ENCODE data around the gene PTPRK. TPM values are rescaled to one million over a fixed set of nuclear protein-coding genes. Genes with fewer than 3 reads are reported as not detected.

Gene PTPRK
- total and polyA plus RNA-seq, 9 of the 15 experiments (the other 6 are each of a cell fraction or from before 2014, with no cell fraction given) = 0.04 to 0.51 TPM; not detected in 7

GRCh38 chr6:128456510-128457230 is 63.7 kb downstream of the PTPRK start:
- H3K9ac ChIP-seq (ENCODE audit: insufficient read depth in 1 of 2, low read depth in 2 of 2, low read length in 2 of 2) = no peak overlapping the region
- 0% methylated on average over 2 of the region's 2 CpGs for whole genome bisulfite sequencing (ENCODE audit: insufficient coverage, low coverage, missing lambda C conversion rate)
- ATAC-seq (no peak), FAIRE-seq (no peak), DNase-seq (ENCODE audit: extremely low read depth in 1 of 4, low spot score in 3 of 4) (no peak)
- no peaks in the 10 kb centered on the region for H3K4me1 ChIP-seq (replicated peaks in 1 of 2; ENCODE audit: control insufficient read depth in 2 of 2, insufficient read depth in 2 of 2, low read length in 2 of 2)
- H3K27ac ChIP-seq (ENCODE audit: extremely low read depth, low read depth, low read length) = no peak overlapping the region
- H3K4me2 ChIP-seq (ENCODE audit: insufficient read depth, low read length) = no peak overlapping the region
- intact Hi-C loops (cut with micrococcal nuclease) (no loop called here), in situ Hi-C loops (cut with MboI) (no loop called here)
- no peak overlapping the region for H2AFZ ChIP-seq (ENCODE audit: low read depth, low read length)
- H3K79me2 ChIP-seq (ENCODE audit: control insufficient read depth, insufficient read depth, low read length) = no peaks in the 10 kb centered on the region
- no peaks in the 10 kb centered on the region for H3K27me3 ChIP-seq (ENCODE audit: control insufficient read depth in 2 of 2, insufficient read depth in 2 of 2, low read length in 2 of 2)
- ChIA-PET POLR2A (no interaction called here), CTCF (ENCODE audit: low intra/inter-chr PET ratio) (no interaction called here)
- no peaks in the 10 kb centered on the region for H3K36me3 ChIP-seq (ENCODE audit: control insufficient read depth, insufficient read depth, low read length)
- H3K9me1 ChIP-seq (ENCODE audit: control insufficient read depth, insufficient read depth, low read length) = no peaks in the 10 kb centered on the region
- no peak overlapping the region for H3K4me3 ChIP-seq
- TF ChIP-seq RBM22 (IDR thresholded peaks at IDR 0.05; ENCODE audit: low read depth, low read length, poor library complexity, severe bottlenecking) (no peak), BRD4 (IDR thresholded peaks at IDR 0.05) (no peak), NRF1 (conservative IDR thresholded peaks at IDR 0.05 in 1 of 2, IDR thresholded peaks at IDR 0.05 in 1 of 2) (no peak), GABPB1 (CRISPR knock-in tag; IDR thresholded peaks at IDR 0.05) (no peak)
- BruUV-seq (replicated peaks) = no TSS peak
- H4K20me1 ChIP-seq (replicated peaks; ENCODE audit: control insufficient read depth, insufficient read depth, low read length) = no peaks in the 10 kb centered on the region
- H3K9me3 ChIP-seq (replicated peaks; ENCODE audit: control insufficient read depth, insufficient read depth, low read depth, low read length) = no peaks in the 10 kb centered on the region

- WGBS (ENCODE audit: insufficient coverage, low coverage, missing lambda C conversion rate) = 0% methylated on average over 3 of the region's 3 CpGs
- no peak for FAIRE-seq
- no TSS peak for BruUV-seq (replicated peaks)
- Histone ChIP-seq H2AFZ (ENCODE audit: low read depth, low read length) (no peak overlapping the region), H3K4me3 (no peak overlapping the region), H3K9me3 (replicated peaks; ENCODE audit: control insufficient read depth, insufficient read depth, low read depth, low read length) (no peaks in the 10 kb centered on the region), H3K27ac (ENCODE audit: extremely low read depth, low read depth, low read length) (no peak overlapping the region), H3K79me2 (ENCODE audit: control insufficient read depth, insufficient read depth, low read length) (no peaks in the 10 kb centered on the region), H3K4me2 (ENCODE audit: insufficient read depth, low read length) (no peak overlapping the region), H3K4me1 (replicated peaks in 1 of 2; ENCODE audit: control insufficient read depth in 2 of 2, insufficient read depth in 2 of 2, low read length in 2 of 2) (no peaks in the 10 kb centered on the region), H4K20me1 (replicated peaks; ENCODE audit: control insufficient read depth, insufficient read depth, low read length) (no peaks in the 10 kb centered on the region), H3K9ac (ENCODE audit: insufficient read depth in 1 of 2, low read depth in 2 of 2, low read length in 2 of 2) (no peak overlapping the region), H3K36me3 (ENCODE audit: control insufficient read depth, insufficient read depth, low read length) (no peaks in the 10 kb centered on the region), H3K27me3 (ENCODE audit: control insufficient read depth in 2 of 2, insufficient read depth in 2 of 2, low read length in 2 of 2) (no peaks in the 10 kb centered on the region), H3K9me1 (ENCODE audit: control insufficient read depth, insufficient read depth, low read length) (no peaks in the 10 kb centered on the region)
- intact Hi-C loops (cut with micrococcal nuclease) = no loop called here
- in situ Hi-C loops (cut with MboI) = no loop called here
- ChIA-PET CTCF (ENCODE audit: low intra/inter-chr PET ratio) (no interaction called here), POLR2A (no interaction called here)
- ATAC-seq = no peak
- DNase-seq (ENCODE audit: extremely low read depth in 1 of 4, low spot score in 3 of 4) = no peak
- no peak for TF ChIP-seq NFRKB (IDR thresholded peaks at IDR 0.05; ENCODE audit: low read depth)
- TF ChIP-seq ZNF134 (CRISPR knock-in tag; conservative IDR thresholded peaks at IDR 0.05) = no peak
- no peak for TF ChIP-seq MNT (conservative IDR thresholded peaks at IDR 0.05)
- no peak for TF ChIP-seq NELFE (IDR thresholded peaks at IDR 0.05; ENCODE audit: insufficient read depth, insufficient read length)
- TF ChIP-seq POLR2G (IDR thresholded peaks at IDR 0.05; ENCODE audit: low read depth, low read length) = no peak
- TF ChIP-seq NR4A1 (CRISPR knock-in tag; IDR thresholded peaks at IDR 0.05) = no peak
- TF ChIP-seq NR4A1 (tag; IDR thresholded peaks at IDR 0.05) = no peak
- no peak for TF ChIP-seq KLF13 (tag; IDR thresholded peaks at IDR 0.05; ENCODE audit: borderline replicate concordance, low read depth)
- TF ChIP-seq ARNT (IDR thresholded peaks at IDR 0.05) = no peak
- TF ChIP-seq HNRNPUL1 (IDR thresholded peaks at IDR 0.05; ENCODE audit: low read length) = no peak
- no peak for TF ChIP-seq ZNF79 (CRISPR knock-in tag; IDR thresholded peaks at IDR 0.05; ENCODE audit: low read depth)
Observed at GRCh38 chr6:128455959-128456358, 64.4 kb downstream of the PTPRK start.

Measured in K562 (cell line).